Astrocyte (in vitro differentiated cells and primary cell): Measurements from ENCODE around the gene TRIM73. TPM values are rescaled to one million over a fixed set of nuclear protein-coding genes. Genes with fewer than 3 reads are reported as not detected.
"Not testable (repeated sequence)": the region's sequence is repeated elsewhere in the genome, so short reads cannot be mapped to it uniquely, and the experiment has no call there.

ENCODE experiments used
- DNase-seq: peaks from one replicate; pipeline ENCODE4 v3.0.0-alpha.2; 2010; ENCODE audit warnings: low read depth
- FAIRE-seq: peaks from 2 replicates; lab custom pipeline; 2011; peaks lifted over from hg19 to GRCh38; lab: Jason Lieb, UNC
- H2AFZ ChIP-seq: 2 replicates; pipeline ENCODE4 v1.6.0; 2012; ENCODE audit warnings: low read depth, low read length, inconsistent platforms
- H3K27ac ChIP-seq: 2 replicates; pipeline ENCODE4 v1.5.1; 2011; ENCODE audit warnings: low read depth, low read length, inconsistent platforms
- H3K27me3 ChIP-seq: 2 replicates; pipeline ENCODE4 v1.6.0; 2011; ENCODE audit warnings: low read length, inconsistent platforms; ENCODE audit not compliant: insufficient read depth
- H3K36me3 ChIP-seq: 2 replicates; pipeline ENCODE4 v1.5.1; 2011; ENCODE audit warnings: low read length, inconsistent platforms; ENCODE audit not compliant: insufficient read depth
- H3K4me1 ChIP-seq: 2 replicates; pipeline ENCODE4 v1.5.1; 2011; ENCODE audit warnings: low read length, inconsistent platforms; ENCODE audit not compliant: insufficient read depth
- H3K4me2 ChIP-seq: 2 replicates; pipeline ENCODE4 v1.6.0; 2012; ENCODE audit warnings: low read length, inconsistent platforms
- H3K4me3 ChIP-seq: 2 replicates; pipeline ENCODE4 v1.5.1; 2011; ENCODE audit warnings: low read depth, mild to moderate bottlenecking, low read length, inconsistent platforms; ENCODE audit not compliant: insufficient read depth
- H3K79me2 ChIP-seq: 2 replicates; pipeline ENCODE4 v1.6.0; 2012; ENCODE audit warnings: mild to moderate bottlenecking, low read length, inconsistent platforms; ENCODE audit not compliant: insufficient read depth
- H3K9ac ChIP-seq: 2 replicates; pipeline ENCODE4 v1.6.0; 2012; ENCODE audit warnings: mild to moderate bottlenecking, low read length, inconsistent platforms
- H3K9me3 ChIP-seq: 2 replicates; pipeline ENCODE4 v1.5.1; 2012; ENCODE audit warnings: low read depth, mild to moderate bottlenecking, low read length, inconsistent platforms; ENCODE audit not compliant: insufficient read depth
- H4K20me1 ChIP-seq: 2 replicates; pipeline ENCODE4 v1.6.0; 2012; ENCODE audit warnings: low read length, inconsistent platforms; ENCODE audit not compliant: insufficient read depth
- H3K27ac Mint-ChIP-seq: one replicate; pipeline ENCODE4 v1.8.0; 2021; ENCODE audit warnings: mild to moderate bottlenecking, mixed read lengths; ENCODE audit not compliant: unreplicated experiment
- H3K27me3 Mint-ChIP-seq: one replicate; pipeline ENCODE4 v1.8.0; 2021; ENCODE audit warnings: low read depth, mixed read lengths; ENCODE audit not compliant: unreplicated experiment
- H3K36me3 Mint-ChIP-seq: one replicate; pipeline ENCODE4 v1.8.0; 2021; ENCODE audit warnings: low read depth, mixed read lengths; ENCODE audit not compliant: unreplicated experiment
- H3K4me1 Mint-ChIP-seq: one replicate; pipeline ENCODE4 v1.8.0; 2021; ENCODE audit warnings: low read depth, mixed read lengths; ENCODE audit not compliant: unreplicated experiment
- H3K4me3 Mint-ChIP-seq: one replicate; pipeline ENCODE4 v1.8.0; 2021; ENCODE audit warnings: mild to moderate bottlenecking, moderate library complexity, mixed read lengths; ENCODE audit not compliant: unreplicated experiment
- H3K9me3 Mint-ChIP-seq: one replicate; pipeline ENCODE4 v1.8.0; 2021; ENCODE audit warnings: mild to moderate bottlenecking, mixed read lengths; ENCODE audit not compliant: unreplicated experiment
- CTCF ChIP-seq: IDR thresholded peaks from 2 replicates; pipeline ENCODE4 v1.5.1; 2011; ENCODE audit warnings: low read depth, mild to moderate bottlenecking, inconsistent platforms, low read length, moderate library complexity; ENCODE audit not compliant: insufficient read depth
- total RNA-seq: library from RNA; stranded (reverse); gene quantifications from 2 replicates; pipeline ENCODE4 v1.2.1, GENCODE V29; 2021

TRIM73 gene
- total RNA-seq, 1 donor from 2014 or later = 6.9 TPM

GRCh38 chr7:75442101-75442464 lies 46.7 kb downstream of the TRIM73 start:
- peaks cover 27% of the 10 kb centered on the region for H3K36me3 ChIP-seq
- not testable (repeated sequence) for DNase-seq, H3K27me3 Mint-ChIP-seq, H3K36me3 Mint-ChIP-seq, H3K4me1 ChIP-seq, H3K9me3 ChIP-seq, H3K9me3 Mint-ChIP-seq, H3K27me3 ChIP-seq, FAIRE-seq, H3K4me1 Mint-ChIP-seq, H2AFZ ChIP-seq, H3K27ac ChIP-seq
- peaks cover 16% of the 10 kb centered on the region for H4K20me1 ChIP-seq
- H3K79me2 ChIP-seq = peaks cover 21% of the 10 kb centered on the region
- peak overlapping the region; percentile 77 for H3K4me2 ChIP-seq
- H3K27ac Mint-ChIP-seq = peak overlapping the region; percentile 97
- H3K9ac ChIP-seq = peak overlapping the region; percentile 76
- H3K4me3 Mint-ChIP-seq = peak overlapping the region; percentile 90
- H3K4me3 ChIP-seq = peak overlapping the region; percentile 39

GRCh38 chr7:75442465-75443111 lies 47.2 kb downstream of the TRIM73 start:
- H3K9me3 ChIP-seq = not testable (repeated sequence)
- peak; percentile 4 for DNase-seq

GRCh38 chr7:75449946-75450345 lies 54.5 kb downstream of the TRIM73 start:
- not testable (repeated sequence) for H3K9ac ChIP-seq, H4K20me1 ChIP-seq, H3K36me3 ChIP-seq, H3K9me3 Mint-ChIP-seq, H3K79me2 ChIP-seq, H3K36me3 Mint-ChIP-seq, H3K27me3 ChIP-seq, H3K9me3 ChIP-seq, DNase-seq, H2AFZ ChIP-seq, H3K27ac Mint-ChIP-seq, H3K27ac ChIP-seq, H3K4me3 ChIP-seq, H3K4me3 Mint-ChIP-seq, H3K4me2 ChIP-seq, H3K4me1 ChIP-seq, FAIRE-seq, H3K27me3 Mint-ChIP-seq, H3K4me1 Mint-ChIP-seq

More at GRCh38 chr7:75442465-75443111, 47.2 kb downstream of the TRIM73 start:
- Mint-ChIP-seq H3K4me3 (peak overlapping the region; percentile 91), H3K27ac (peak overlapping the region; percentile 94)
- not testable (repeated sequence) for H3K27me3 Mint-ChIP-seq, H3K4me1 Mint-ChIP-seq, FAIRE-seq, H3K9me3 Mint-ChIP-seq, H3K4me1 ChIP-seq, H3K36me3 Mint-ChIP-seq, H3K27me3 ChIP-seq
- Histone ChIP-seq H2AFZ (peak overlapping the region; percentile 73), H3K4me2 (peak overlapping the region; percentile 80), H3K4me3 (peak overlapping the region; percentile 67), H3K36me3 (peaks cover 23% of the 10 kb centered on the region), H3K9ac (peak overlapping the region; percentile 87), H3K79me2 (peaks cover 21% of the 10 kb centered on the region), H4K20me1 (peaks cover 16% of the 10 kb centered on the region), H3K27ac (peak overlapping the region; percentile 78)

GRCh38 chr7:75452494-75452955 lies 57.1 kb downstream of the TRIM73 start:
- not testable (repeated sequence) for FAIRE-seq, H3K4me3 Mint-ChIP-seq, H3K36me3 ChIP-seq, DNase-seq, H3K9me3 ChIP-seq, H2AFZ ChIP-seq, H3K36me3 Mint-ChIP-seq, H3K4me2 ChIP-seq, H3K27ac Mint-ChIP-seq, H3K27me3 Mint-ChIP-seq, H4K20me1 ChIP-seq, H3K9me3 Mint-ChIP-seq, H3K79me2 ChIP-seq, H3K4me3 ChIP-seq, H3K4me1 Mint-ChIP-seq, H3K27me3 ChIP-seq, H3K4me1 ChIP-seq, H3K27ac ChIP-seq, H3K9ac ChIP-seq
- TF ChIP-seq CTCF = peak; percentile 38

Other genes with a start within 250 kb of the TRIM73 start
- gene POM121C, start 90.7 kb downstream of the TRIM73 start, total RNA-seq = 42.9 and 48.5 TPM in 2 replicates
- not detected in 2 replicates for gene SPDYE5, start 96.7 kb downstream of the TRIM73 start, total RNA-seq